Fibroblast of skin of left quadriceps (primary cell): ENCODE results near the gene ESRRG.

ENCODE experiments used
- DNase-seq, 2 experiments: peaks; one replicate each; pipeline ENCODE4 v3.0.0-alpha.2; 2013; ENCODE audit warnings: low read depth in 2 of 2

ESRRG gene

DNA sequence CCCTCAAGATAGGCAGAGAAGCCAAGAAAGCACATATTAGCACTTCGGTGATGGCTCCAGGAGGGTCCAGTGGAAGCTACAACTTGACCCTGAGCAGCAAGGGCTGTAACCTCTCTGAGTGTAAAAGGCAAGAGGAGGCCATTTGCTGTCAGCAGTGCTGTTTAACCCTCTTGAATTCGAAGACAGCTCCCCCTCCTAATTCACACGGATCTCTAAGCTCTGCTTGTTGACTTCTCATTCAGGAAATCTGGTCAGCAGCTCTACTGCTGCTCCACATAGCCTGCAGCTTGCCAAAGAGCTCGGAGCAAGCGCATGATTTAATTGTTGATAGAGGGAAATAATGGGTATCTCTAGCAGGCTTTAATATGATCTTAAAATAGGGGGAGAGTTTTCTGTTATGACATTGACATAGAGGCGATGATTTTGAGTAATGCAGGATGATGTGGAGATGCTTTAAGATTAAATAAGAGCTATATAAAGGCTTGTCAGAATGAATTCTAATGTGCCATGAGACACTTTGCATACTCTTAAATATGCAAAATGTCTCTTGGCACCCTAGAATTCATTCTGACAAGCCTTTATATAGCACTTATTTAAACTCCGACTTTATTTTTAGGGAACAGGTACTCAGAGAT is 220.6 kb downstream of the ESRRG start:
- DNase-seq: no peak

- no peak for DNase-seq
These were observed 222.8 kb downstream of the ESRRG start for GRCh38 chr1:216500273-216500967.

DNA sequence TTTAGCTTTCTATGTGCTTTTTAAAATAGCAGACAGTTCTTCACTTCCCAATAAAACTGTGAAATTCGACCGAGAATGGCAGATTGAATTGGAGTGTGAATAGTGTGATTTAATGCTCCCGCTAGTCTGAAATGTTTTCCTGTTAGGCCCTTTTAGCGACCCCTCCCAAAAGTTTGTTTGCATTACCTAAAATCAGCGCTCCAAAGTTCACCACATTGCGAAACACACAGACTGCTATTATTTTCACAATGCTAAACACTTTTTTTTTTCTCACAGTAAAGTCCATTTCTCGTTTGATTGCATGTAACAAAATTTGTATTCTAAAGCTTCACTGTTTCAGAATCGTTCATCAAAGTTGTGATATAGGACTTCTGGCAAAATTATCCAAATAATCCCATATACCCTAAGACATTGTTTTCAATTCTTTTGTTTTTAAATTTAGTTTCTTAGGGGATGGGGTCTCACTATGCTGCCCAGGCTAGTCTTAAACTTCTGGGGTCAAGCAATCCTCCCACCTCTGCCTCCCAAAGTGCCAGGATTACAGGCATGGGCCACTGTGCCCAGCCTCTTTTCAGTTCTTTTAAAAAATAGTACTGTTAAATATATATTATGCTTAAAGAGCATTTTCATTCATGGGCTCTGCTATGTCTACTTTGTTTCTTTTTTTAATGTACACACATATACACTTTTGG is 223.5 kb downstream of the ESRRG start:
- no peak for DNase-seq

GRCh38 chr1:216498277-216498676 is 225.0 kb downstream of the ESRRG start:
- no peak for DNase-seq

DNA sequence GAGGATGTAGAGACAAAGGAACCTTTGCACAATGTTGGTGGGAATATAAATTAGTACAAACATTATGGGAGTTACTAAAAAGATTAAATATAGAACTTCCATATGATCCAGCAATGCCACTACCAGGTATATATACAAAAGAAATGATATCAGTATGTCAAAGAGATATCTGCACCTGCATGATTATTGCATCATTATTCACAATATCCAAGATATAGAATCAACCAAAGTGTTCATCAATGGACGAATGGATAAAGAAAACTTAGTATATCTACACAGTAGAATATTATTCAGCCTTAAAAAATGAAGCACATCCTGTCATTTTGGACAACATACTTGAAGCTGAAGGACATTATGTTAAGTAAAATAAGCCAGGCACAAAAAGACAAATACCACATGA is 238.2 kb downstream of the ESRRG start:
- DNase-seq: no peak

DNA sequence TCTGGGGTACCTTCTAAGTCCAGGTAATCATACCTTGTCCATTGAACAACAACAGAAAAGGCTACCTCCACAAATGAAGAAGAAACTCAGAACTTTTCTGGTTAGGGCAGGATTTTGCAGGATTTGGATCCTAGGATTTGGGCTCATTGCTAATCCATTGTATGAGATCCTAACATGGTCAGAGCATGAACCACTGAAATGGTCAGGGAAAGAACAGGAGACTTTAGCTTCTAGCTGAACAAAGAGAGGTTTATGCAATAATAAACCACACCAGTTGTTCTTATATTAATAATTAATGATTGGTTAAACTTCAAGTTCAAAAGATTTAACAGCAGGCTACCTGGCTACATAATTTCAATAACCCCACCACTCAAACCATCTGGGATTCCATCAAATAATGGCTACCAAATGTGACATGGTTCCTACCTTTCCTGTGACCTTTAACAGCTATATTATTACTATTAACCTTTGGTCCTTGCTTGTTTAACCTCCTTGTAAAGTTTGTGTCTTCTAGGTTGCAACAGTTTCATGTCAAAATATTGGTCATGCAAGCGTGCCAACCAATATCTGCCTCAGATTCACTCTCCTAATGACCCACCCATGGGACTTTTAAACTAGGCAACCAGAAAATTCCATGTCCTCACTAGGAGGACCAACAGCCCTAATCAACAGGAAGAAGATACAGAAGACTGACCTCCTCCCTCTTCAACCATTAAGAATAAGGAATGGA is 239.4 kb downstream of the ESRRG start:
- DNase-seq: no peak

- no peak for DNase-seq
These were observed 240.6 kb downstream of the ESRRG start for GRCh38 chr1:216482620-216483019.

- no peak for DNase-seq
These were observed 245.0 kb downstream of the ESRRG start for GRCh38 chr1:216478238-216478637.

DNA sequence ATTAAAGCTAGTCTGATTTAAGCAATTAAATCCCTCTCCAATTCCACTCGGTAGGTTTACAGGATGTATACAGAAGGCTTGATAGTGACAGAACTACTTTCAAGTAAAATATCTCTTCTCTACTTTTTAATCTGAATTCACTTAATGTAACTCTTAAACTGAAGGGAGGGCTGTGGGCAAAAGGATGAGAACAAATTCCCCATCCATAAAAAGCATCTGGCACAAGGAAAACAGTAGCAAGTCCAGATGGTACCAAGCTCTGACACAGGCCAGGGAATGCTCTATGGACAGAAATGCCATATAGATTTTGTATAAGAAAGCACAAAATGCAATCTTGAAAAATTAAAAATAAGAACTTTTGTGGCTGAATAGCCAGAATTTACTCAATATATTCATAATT is 246.9 kb downstream of the ESRRG start:
- DNase-seq: no peak

DNA sequence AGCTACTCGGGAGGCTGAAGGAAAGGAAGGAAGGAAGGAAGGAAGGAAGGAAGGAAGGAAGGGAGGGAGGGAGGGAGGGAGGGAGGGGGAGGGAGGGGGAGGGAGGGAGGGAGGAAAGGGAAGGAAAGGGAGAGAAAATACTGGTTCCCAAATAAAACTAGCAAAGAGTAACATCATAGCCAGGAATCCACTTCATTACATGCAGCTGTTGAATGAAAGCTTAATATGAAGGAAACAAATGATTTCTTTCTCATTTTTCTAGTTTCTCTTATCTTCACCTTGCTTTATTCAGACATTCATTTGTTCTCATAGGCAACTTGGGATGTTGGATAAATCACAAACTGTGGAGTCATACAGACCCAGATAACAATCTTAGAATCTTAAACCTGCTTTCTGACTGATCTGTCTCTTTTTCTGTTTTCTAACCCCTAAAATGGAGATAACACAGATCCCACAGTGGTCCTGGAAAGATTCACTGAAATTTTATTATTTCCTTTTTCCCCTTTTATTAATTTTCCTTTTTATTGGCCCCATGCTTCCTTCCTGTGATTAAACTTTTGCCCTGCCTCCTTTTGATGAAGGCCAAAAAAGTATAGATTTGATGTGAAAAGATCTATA is 247.5 kb downstream of the ESRRG start:
- DNase-seq: no peak

- no peak for DNase-seq
These were observed 256.9 kb downstream of the ESRRG start for GRCh38 chr1:216466162-216466801.

DNA sequence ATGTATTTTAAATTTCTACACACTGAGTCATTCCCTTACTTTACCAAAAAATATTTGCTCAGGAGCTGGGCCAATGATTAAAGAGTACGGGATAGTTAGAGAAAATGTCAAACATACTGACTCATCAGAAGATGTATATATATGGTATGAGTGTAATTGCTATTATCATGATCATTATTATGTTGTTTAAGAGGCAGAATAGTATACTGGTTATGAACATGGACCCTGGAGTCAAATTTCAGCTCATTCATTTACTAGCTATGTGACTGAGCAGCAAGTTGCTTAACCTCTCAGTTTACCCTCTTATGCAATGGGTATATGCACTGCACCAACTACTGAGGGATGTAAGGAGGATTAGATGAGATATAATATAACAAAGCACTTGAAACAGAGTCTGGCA is 258.7 kb downstream of the ESRRG start:
- DNase-seq: peak; percentile 93 to 94

GRCh38 chr1:216462066-216462775 is 261.0 kb downstream of the ESRRG start:
- DNase-seq: peak; percentile 25 to 29

DNA sequence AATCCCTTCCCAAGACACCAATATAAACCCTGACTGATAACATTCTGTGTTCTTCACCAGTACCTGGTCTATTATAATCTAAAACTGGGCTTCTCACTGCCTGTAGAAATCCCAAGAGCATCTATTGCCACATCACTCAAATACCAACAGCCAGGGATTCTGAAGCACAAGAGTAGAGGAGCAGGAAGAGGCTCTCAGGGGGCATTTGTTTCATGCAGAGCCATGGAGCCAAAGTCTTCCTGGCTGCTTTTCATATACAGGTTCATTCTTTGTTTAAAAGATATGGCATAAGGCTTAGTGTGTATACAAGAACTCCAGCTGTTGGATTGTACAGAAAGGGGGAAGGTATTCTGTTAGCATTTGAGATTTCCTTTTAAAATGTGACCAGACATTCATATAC is 261.8 kb downstream of the ESRRG start:
- peak in 1 of 2 experiments; percentile 3 for DNase-seq

GRCh38 chr1:216459651-216460207 is 263.5 kb downstream of the ESRRG start:
- DNase-seq: no peak

GRCh38 chr1:216458812-216459211 is 264.4 kb downstream of the ESRRG start:
- DNase-seq: no peak

- DNase-seq: peak in 1 of 2 experiments; percentile 13
These were observed 265.9 kb downstream of the ESRRG start for GRCh38 chr1:216457356-216457755.

DNA sequence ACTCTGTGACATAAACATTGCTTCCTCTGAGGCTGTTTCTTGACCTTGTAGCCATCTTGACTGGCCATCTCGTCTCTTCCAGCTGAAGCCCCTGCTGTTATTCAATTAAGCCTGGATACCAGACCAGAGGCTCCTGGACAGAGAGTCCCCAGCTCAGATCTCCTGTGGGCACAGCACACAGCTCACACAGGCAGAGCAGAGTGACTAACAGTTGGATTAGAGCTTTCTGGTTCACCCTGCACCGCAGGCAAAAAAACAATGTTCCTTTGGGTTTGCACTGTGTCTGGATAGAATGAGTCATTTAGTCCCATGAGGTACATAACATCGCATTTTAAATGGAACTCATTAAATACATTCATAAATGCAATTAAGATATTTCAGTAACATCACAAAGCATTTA is 266.5 kb downstream of the ESRRG start:
- DNase-seq: peak; percentile 67 to 72

DNA sequence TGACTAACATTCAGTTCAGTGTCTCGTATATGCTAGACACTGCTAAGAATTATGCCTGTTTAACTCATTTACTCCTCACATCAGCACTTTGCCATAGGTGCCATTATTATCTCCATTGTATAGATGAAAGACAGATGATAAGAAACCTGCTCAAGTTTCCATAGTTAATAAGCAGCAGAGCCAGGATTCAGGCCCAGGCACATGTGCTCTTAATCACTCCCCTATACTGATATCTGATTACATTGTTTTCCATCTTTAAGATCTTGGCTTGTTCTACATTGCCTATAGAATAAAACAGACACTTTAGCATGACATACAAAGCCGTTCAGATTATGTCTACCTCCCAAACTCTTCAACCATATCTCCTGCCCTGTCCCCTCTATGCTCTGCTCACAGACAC is 269.5 kb downstream of the ESRRG start:
- DNase-seq: no peak
